CD1c-positive myeloid dendritic cell (primary cell): ENCODE results near the gene RNF214.

Experiments
- DNase-seq: peaks from one replicate; pipeline ENCODE4 v3.0.0-alpha.2; 2016; ENCODE audit errors: extremely low spot score

The RNF214 gene

DNA sequence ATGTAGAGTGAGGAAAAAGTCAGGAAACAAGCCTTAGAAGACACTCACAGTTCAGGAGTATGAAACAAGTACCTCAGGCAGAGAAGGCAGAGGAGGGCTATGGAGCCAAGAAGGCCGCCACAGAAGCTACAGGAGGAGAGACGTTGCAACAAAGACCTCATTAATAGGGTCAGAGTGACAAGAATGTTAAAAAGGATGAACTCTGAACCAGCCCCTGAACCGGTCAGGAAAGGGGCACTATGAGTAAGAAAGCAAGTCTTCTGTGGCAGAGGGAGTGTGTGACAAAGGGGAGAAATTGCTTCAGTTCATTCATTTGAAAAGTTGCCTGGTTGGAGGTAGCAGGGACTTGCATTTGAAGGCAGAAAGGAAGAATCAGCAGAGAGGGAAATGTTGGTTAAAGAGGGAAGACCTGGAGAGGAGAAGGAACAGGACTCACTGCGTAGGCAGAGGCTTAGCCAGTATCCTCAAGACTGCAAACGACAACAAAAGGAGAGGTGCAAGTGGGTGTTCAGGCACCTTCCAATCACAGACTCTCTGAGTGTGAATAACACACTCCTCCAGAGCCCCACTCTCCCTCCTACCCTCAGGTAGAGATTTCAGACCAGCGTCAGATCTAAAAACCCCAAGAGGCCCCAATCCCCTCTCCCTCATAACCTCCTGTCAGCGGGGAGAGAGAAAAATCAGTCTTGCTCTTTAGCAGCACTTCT lies 17.9 kb upstream of the RNF214 start:
- DNase-seq, result no peak

DNA sequence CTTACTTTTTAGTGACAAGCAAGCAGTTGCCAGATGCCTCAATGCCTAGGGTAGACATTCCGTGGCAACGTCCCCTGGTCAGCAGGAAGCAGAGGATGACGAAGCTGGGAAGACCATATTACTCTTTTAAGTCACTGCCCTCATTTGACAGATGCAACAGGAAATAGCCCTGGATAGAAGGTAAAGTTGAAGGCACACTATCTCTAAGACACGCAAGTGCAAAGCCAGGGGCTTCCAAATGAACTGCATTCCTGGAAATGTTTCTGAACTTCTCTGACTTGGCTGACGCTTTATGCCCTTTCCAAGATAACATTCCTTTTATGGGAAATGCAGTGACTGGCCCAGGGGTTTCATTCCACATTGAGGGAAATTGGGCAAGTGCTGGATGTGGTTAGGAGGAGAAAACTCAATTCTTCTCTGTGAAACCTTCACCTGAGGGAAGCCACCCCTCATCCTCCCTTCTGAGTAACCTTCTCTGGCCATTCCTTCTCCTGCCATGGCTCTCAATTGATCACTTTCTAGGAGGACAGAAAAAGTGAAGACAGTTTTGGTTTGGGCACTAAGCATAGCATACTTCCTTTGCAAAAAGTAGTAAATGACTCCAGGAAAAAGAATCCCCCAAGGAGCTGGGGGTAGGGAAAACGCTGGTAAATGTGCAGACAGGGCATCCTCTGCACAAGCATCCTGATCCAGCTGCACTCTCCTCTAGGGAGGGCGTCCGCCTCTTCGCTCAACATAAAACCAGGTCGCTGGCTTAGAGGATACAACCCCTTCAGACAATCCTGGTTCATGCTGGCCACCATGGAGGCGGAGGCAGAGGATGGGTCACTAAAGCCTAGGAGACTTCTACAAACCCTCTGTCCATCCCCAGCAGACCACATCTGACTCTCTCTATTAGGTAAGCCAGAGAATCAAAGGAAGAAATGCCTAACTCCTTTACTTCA lies 15.1 kb upstream of the RNF214 start:
- DNase-seq, result no peak

DNA sequence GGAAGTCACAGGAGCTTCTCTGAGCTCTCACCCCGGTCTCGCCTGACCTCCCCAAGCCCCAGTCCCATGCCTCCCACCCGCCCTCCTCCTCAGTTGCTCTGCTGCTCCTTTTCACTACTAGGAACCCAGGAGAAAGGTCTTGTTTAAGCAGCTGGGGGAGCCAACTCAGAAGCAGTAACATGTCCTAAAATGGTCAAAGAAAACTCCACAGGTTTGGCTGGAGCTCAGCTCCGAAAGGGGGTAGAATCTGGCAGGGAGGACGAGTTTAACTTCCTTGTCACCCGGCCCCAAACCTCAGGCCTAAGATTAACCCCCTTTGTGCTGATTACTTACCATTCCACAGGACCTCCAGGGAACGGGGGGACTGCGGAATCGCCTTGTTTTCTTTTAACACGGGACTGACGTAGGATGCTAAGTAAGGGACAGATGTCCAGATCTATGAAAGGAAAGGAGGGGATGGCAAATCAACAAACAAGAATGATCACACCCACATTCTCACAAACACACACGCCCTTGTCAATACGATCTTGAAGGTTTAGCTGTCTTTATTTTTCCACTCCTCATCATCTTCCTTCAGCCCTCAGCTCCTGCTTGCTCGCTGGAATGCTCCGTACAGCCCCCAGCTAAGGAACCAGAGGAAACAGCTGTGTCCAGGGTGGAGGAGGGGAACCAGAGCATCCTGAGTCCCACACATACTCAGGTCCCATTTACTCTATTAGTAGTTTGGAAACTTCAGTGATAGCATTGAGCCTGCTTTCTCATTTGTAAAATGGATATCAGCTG lies 14.1 kb upstream of the RNF214 start:
- DNase-seq, result no peak

DNA sequence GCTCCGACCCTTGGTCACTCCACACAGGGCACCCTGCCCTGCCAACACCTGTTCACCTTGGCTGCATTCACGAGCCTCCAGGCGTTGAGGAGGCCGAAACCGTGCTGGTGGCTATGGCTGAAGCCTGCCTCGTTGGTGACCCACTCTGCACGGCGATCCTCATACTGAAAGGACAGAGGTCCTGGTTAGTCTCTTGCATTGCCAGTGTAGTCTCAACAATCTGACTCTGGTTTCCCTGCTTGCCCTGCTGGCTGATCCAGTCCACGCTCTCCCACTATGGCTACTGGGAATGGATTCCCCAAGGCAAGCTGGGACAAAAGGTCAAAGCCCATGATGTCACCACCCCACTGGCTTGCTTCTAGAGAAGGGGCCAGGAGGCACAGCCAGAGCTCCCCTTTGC lies 13.5 kb upstream of the RNF214 start:
- DNase-seq, result no peak

DNA sequence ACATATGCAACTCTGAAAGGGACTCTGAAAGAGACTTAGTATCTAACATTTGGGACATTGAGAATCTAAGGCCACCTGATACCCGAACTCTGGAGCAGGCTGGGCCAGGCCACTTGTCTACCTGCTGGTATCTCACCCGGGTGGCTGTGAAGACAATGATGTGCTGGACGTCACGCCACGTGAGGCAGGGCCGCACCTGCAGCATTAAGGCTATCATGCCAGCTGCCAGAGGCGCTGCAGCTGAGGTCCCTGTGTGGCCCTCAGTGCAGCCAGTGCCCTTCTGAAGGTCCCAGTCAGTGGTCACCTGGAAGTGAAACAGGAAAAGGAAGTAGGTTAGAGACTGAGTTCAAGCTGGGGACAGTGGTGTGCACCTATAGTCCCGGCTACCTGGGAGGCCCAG lies 13.0 kb upstream of the RNF214 start:
- DNase-seq, result no peak

DNA sequence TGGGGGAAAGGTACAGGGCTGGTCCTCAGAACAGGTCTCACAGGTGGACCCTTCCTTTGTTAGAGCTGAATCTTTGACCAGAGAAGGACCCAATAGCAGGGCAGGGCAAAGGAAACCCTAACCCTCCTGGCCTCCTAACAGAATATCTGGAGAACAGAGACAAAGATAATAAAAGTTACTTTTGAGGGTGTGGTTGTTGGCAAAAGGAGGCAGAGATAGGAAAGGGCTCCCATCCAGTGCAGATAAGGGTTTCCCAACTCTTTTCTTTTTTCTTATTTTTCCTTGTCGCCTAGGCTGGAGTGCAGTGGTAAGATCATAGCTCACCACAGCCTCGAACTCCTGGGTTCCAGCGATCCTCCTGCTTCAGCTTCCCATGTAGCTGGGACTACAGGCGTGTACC lies 12.5 kb upstream of the RNF214 start:
- DNase-seq, result no peak

DNA sequence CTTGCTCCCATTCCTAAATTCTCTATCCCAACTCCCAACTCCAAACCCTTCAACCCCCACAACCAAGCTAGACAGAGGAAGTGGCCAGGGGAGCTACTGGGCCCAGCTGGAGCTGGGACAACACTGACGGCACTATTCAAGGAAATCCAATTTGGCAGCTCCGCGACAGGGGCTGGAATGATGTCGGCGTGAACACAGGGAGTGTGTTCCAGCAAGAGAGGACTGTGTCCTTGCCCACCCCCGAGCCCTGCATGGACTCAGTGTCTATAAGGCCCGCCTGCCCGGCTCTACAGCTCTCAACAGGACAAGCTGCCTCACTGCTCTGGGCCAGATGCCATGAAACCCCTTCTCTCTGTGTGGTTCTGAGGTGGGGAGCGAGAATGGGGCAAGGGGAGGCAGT lies 11.9 kb upstream of the RNF214 start:
- no peak for DNase-seq

DNA sequence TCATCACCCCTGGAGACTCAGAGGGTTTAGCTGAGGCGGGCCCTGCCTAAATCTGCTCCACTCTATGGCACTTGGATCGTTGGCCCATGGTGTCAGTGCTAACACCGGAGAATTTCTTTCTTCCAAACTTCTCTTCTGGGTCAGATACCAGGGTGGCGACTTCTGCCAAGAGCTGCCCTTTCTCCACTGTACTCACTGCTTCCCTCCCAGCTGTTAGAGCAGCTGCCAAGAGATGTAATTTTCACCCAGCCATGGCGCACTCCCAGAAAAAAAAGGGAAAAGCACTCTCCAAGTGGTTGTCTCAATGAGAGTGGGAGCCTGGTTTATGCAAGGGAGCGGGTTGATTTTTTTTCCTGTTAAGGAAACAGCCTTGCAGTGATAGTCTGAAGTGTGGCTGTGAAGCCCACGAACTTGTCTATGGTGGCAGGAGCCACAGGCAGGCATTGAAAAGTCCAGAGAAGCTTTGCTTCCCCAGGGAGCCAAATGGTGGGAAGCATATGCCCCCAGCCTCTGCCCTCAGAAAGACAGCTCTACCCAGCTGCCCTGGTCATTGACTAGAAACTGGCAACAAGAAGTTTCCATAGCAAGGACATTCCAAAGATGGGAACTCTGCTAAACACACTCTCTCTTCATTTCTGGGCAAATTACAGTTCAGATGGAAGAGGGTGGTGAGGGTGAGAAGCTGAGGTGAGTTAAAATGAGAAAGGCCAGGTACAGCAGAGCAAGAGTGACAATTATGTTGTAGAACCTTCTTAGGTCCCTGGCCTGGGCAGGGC lies 11.3 kb upstream of the RNF214 start:
- no peak for DNase-seq

DNA sequence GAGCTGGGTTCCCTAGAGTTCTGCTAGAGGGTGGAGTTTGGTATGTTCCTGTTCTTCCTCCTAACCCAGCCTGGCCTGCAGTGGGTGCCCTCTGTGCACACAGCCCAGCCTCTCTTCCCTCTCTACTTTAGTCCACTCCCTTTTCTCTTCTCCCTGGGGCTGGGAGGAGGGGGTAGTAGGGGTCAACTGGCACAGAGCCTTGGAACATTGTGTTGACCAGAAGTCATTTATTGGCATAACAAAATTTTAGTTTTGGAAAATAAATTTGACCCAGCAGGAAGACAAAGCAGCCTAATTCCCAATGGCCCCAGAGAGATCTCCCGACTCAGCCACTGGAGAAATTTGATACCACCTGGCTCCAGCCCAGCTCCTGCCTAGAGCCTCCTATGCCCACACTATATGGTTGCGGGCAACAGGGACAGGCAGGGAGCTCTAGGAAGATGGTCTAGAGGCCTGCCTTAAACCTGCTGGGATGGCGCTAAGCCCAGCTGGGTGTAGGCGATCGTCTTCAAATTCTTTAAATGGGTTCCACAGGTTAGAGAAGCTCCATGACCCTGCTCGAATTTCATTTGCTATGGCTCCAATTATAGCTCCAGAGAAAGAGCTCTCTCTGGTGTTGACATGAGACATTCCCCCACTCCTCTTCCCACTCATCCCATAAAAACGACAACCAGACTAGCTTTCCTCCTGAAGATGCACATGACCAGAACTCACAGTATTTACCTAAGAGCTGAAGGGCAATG lies 10.5 kb upstream of the RNF214 start:
- no peak for DNase-seq

DNA sequence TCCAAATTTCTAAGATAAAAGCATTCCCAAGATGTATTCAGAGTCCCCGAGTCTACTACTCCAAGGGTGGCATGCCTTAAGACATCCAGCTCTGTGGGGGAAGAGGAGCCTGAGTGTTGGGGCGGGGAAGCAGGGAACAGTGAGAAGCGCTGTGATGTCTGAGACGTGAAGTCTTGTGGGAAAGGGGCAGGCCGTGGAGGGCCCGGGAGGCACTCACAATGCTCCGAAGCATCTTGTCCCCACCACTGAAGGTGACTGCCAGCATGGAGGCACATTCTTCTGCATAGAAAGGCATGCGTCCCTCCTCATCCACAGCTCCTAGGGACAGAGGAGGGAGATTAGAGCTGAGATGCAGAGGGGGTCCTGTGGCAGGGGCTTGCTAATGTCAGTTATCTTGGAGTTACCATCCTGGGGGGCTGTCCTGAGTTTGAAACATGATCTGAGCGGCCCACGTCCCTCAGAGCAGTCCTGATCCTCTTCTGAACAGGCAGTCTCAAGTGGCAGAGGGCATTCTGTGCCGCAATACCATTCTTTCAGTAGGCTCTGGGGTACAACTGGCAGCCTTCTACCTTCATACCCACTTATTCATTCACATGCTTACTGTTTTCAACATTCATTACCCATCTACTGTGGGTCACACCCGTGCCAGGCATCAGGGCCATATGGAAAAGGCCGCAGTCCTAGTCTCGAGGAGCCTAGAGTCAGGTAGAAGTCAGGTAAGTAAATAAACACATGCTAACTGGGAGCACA lies 9.3 kb upstream of the RNF214 start:
- DNase-seq, result no peak

DNA sequence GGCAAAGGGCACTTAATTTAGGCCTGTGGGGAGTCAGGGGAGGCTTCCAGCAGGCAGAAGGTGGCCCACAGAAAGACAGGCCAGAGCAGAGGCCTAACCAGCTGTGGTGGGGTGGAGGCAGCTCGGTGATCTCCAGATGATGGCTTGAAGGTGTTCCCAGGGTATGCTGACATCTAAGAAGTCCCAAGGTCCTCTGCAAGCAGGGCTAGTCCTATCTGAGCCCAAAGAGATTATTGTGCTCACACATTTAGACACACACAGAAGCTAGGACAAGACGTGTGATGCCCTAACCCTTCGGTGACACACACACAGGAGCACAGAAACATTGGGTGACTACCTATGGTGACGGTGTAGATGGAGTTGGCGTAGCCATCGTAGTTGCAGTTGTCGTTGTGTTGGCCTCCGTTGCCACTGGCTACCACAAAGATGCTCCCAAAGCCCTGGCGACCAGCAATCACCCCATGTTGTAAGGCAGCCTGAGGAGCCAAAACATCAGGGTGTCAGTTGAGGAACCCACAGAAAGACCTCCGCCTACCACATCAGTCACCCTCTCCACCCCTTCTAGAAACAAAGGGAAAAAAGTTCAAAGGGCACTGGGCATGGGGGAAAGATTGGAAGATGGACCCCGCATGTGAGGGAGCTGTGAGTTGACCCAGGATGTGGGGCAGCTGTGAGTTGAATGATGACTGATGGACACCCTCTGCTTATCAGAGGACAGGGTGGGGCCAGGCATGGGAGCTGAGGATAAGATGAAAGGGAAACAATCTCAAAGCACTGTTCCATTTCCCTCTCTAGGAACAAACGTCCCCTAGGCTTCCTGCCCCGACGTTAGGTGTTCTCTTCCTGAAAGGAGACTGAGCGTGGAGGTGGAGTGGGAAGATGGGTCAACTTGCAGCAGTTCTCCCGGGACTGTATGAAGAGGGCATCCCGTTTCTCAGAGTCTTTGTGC lies 8.5 kb upstream of the RNF214 start:
- DNase-seq, result no peak

DNA sequence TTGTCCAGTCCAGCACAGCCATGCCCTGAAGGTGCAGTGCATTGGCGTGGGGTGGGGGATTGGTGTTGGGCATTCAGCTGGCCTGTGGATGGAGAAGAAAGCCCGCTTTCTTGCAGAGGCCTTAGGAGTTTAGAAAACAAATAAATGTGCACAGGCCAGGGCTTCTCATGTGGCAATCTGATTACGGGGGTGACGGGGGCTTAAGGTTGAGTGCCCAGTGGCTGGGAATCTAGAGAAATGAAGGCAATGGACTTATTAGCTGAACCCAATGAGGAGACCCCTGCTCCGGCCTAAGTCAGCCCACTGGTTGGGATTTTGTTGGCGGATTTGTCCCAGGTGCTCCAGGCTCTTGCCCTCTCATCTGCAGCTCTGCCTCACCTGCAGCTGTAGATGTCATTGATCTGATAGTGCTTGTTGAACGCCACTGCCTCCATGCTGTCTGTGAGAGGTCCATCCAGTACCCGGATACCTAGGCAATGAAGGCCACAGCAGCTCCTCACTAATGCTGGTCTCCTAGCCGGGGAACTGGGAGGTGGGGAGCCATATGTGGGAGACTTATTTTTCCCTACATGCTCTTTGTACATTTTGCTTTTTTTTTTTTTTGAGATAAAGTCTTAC lies 6.8 kb upstream of the RNF214 start:
- no peak for DNase-seq

DNA sequence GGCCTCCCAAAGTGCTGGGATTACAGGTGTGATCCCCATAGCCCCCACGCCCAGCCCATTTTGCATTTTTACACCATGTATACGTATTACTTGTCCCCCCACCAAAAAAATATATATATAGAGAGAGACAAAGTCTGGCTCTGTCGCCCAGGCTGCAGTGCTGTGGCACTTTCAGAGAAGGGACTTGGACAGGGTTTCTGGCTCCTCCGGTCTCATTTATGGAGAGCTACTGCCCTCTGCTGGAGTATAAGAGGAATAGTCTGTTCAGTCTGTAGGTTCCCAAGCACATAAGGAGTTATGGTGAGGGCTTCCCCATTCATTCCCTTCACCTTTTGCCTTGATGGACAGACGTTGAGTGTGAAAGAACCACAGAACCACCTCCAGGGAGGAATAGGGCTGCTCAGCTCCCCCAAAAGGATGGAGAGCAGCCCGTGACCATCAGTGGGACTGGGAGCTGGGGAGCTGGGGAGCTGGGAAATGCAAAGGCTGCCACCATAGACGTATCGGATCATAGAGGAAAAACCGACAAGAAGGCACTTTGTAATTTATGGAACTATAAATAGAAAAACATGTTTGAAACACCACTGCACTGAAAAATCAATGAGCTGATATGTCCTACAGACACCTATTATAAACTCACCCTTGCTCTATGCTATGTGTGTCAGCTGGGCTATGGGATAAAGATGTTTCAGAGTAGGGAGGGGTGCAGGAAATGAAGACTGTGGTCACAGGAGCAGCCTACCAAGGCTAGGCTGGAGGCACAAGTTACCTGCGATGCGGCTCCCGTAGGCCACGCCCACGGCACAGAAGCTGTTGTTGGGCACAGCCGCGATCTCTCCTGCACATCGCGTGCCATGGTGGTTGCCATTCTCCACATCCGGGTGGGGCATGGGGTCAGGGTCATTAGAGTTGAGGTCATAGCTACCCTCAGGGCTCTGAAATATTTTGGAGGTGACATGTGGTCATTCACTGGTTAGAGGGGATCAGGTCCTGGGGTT lies 5.8 kb upstream of the RNF214 start:
- peak; percentile 81 for DNase-seq

DNA sequence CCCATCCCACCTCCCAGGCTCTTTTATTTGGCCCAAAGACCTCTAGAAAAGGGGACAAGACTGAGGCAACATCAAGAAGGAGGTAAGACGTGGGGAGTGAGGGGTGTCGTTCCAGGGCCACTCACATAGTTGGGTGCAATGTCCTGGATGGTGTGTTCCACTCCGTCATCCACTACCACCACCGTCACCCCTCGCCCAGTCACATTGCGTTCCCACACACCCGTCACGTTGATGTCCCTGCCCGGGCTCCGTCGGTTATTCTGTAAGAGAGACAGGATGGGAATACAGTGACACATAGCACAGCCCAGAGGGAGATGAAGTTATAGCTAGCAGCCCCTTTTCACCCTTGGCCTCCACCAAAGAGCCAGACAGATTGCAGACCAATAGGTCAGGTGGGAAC lies 4.4 kb upstream of the RNF214 start:
- no peak for DNase-seq

DNA sequence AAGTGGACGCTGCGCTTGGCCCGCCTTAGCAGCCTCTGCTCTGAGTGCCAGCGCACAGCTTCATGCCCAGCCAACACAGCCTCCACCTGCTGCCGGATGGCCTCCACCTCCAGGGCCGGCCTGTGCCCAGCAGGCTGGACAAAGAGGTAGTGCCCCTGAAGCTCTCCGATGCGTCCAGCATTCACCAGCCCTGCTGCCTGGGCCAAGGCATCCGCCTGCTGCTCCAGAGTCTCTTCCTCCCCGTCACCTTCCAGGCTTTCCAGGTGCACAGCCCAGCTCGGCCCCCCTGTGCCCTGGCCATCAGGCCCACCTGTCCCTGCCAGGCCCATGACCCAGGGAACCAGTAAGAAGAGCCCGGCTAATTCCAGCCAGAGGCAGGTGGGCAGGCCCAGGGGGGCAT lies 3.1 kb upstream of the RNF214 start:
- DNase-seq, result no peak

DNA sequence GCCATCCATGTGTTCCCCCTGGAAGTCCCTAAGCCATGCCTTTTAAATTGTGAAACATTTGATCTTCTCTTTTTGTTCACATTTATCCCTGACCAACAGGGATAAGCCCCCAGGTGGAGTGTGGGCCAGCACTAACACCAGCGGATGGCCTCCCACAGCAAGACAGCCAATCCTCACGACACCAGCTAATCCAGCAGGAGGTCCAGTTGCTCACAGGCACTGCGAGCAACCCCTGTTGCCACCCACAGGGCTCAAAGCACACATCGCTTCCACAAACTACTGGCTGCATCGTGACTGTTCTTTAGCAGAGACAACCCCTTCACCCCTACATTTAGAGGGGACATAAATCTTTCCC lies 2.6 kb upstream of the RNF214 start:
- no peak for DNase-seq

DNA sequence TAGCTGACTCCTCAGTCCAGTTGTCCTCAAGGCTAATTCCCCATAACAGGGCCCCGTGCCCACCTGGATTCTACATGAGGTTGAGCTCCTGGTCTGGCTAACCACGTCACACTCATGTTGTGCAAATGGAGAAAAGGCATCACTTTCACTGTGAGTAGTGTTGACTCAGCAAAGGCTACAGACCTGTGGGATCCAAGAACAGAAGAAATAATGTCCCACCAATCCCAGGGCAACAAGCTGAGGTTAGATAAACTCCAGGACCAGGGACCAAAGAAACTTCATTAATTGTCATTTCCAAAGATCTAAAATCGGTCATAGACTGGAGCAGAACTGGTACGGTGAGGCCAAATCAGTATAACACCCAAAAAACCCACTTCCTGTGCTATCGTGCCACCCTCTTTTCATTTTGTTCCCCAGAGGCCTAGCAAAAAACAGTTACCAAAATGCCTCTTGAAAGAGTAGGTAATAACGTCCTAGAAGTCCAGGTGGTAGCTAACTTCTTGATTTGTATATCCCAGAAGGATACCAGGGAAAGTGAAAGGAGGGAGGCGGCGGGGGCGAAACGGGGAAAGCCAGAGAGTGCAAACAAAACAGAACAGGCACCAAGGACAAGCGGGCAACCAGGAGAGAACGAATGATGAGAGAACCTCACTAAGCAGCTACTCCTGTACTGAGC lies 2.0 kb upstream of the RNF214 start:
- DNase-seq, result peak; percentile 12
